BLaER1 (cell line): Measurements from ENCODE around the gene KIAA1671.

Experiments used
- H3K27ac ChIP-seq: shearing (Covaris generic); formaldehyde crosslinking; 2 replicates; pipeline ENCODE4 v1.8.1; 2022
- H3K27me3 ChIP-seq: shearing (Covaris generic); formaldehyde crosslinking; 2 replicates; pipeline ENCODE4 v1.8.1; 2022
- H3K36me3 ChIP-seq: shearing (Covaris generic); formaldehyde crosslinking; 2 replicates; pipeline ENCODE4 v1.8.1; 2022
- H3K4me1 ChIP-seq: shearing (Covaris generic); formaldehyde crosslinking; 2 replicates; pipeline ENCODE4 v1.8.1; 2022
- H3K4me2 ChIP-seq: shearing (Covaris generic); formaldehyde crosslinking; 2 replicates; pipeline ENCODE4 v1.8.1; 2022
- H3K4me3 ChIP-seq: shearing (Covaris generic); formaldehyde crosslinking; 2 replicates; pipeline ENCODE4 v1.8.1; 2022
- H3K9ac ChIP-seq: shearing (Covaris generic); formaldehyde crosslinking; 2 replicates; pipeline ENCODE4 v1.8.1; 2022
- H3K9me3 ChIP-seq: shearing (Covaris generic); formaldehyde crosslinking; 2 replicates; pipeline ENCODE4 v1.8.1; 2022
- H4K20me1 ChIP-seq: shearing (Covaris generic); formaldehyde crosslinking; 2 replicates; pipeline ENCODE4 v1.8.1; 2022
- Cebpa-rat ChIP-seq: shearing (Covaris generic); IDR thresholded peaks from 2 replicates; pipeline ENCODE4 v1.8.1; 2022

Gene KIAA1671

DNA sequence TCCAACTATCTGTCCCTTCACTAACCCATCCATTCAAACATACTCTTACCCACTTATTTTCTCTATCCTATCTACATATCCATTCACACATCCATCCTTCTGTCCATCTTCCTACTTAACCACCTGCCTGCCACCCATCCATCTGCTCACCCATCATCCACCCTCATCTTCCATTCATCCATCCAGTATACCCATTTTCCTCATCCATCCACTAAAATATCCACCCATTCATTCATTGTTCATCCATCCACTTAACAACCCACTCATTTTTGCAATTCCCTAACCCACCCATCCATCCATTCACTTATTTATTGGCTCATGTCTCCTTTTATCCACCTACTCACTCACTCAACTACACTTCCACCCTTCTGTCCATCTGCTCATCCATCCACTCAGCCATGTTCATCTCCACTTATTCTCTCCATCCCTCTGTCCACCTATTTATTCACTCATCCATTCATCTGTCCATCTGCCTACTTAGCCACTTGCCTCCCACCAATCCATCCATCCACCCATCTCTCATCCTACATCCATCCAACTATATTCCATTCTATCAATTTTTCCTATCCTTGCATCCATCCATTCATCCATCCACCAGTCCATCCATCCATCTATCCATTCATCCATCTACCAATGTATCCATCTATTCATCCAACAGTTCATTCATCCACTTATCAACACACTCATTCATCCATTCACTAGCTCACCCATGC, 16.6 kb upstream of the KIAA1671 start:
- no peak overlapping the region for H3K9ac ChIP-seq
- no peak overlapping the region for H3K4me2 ChIP-seq
- H3K9me3 ChIP-seq = no peaks in the 10 kb centered on the region
- H3K36me3 ChIP-seq = no peaks in the 10 kb centered on the region
- no peak for TF ChIP-seq Cebpa-rat
- H3K4me1 ChIP-seq = peaks cover 8% of the 10 kb centered on the region
- H3K27ac ChIP-seq = no peak overlapping the region
- no peaks in the 10 kb centered on the region for H4K20me1 ChIP-seq
- H3K4me3 ChIP-seq = no peak overlapping the region
- H3K27me3 ChIP-seq = no peaks in the 10 kb centered on the region

DNA sequence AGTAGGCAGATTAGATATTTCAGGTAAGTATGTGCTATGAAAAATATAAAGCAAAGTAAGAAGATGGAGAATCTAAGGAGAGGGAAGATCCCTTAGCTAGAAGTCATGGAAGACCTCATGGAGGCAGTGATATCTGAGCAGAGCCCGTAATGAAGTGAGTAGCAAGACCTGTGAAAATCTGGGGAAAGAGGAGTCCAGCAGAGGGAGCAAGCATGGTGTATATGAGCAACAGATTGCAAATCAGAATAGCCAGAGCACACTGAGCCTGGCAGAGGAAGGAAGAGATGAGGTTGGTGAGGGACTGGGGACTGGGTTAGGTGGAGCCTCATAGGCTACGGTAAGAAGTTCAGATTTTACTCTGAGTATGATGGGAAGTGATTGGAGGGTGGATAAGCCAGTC, 15.4 kb upstream of the KIAA1671 start:
- Histone ChIP-seq H3K4me1 (peaks cover 8% of the 10 kb centered on the region), H4K20me1 (no peaks in the 10 kb centered on the region), H3K4me2 (no peak overlapping the region), H3K27ac (no peak overlapping the region), H3K4me3 (no peak overlapping the region), H3K9ac (no peak overlapping the region), H3K9me3 (no peaks in the 10 kb centered on the region), H3K27me3 (no peaks in the 10 kb centered on the region), H3K36me3 (no peaks in the 10 kb centered on the region)
- TF ChIP-seq Cebpa-rat = no peak

DNA sequence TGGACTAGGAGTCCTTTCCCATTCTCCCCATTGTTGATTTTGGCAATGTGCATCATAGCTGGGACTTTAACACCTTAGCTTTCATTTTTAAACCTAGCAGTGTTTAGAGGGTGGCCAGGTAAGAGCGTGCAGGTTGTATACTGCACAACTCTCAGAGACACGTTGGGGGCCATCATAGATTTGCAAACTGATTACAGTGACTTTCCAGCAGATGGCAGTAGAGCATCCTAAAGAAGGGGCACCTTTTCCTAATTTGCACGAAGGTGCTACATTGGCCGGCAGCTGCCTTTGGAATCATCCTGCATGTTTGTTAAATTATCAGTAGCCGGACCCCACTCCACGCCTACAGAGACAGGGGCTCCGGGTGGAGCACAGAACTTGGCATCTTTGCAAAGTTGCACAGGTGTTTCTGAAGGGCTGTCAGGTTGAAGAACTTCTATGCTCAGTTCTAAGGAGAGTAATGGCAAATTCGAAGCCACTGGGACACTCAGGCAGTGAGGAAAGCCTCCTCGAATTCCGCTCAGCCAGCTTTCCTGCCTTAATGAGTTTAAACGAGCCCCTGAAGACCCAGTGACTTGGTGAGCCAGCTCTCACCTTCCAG, 13.7 kb upstream of the KIAA1671 start:
- Histone ChIP-seq H3K27ac (no peak overlapping the region), H3K27me3 (no peaks in the 10 kb centered on the region), H3K4me3 (no peak overlapping the region), H3K9ac (no peak overlapping the region), H3K4me1 (peaks cover 8% of the 10 kb centered on the region), H3K9me3 (no peaks in the 10 kb centered on the region), H3K4me2 (peak overlapping the region; percentile 20; the same call in 1 of the 2 replicates), H3K36me3 (no peaks in the 10 kb centered on the region), H4K20me1 (no peaks in the 10 kb centered on the region)
- no peak for TF ChIP-seq Cebpa-rat

DNA sequence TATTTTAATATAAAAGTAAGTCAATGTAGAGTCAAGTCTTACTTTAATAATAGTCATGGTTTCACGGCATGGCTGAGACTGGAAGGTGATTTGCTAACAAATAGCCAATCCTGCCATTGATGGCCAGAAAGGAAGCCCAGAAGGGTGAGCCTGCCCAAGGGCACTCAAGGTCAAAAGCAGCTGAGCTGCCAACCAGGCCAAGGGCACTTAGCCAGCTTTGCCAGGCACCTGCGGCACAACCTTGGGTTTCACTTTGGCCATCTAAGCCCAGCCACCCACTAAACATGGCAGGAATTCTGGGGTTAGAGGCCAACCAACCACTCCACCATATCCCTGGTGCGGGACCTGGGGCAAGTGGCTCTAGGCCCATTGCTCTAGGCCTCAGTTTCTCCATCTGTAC, 10.2 kb upstream of the KIAA1671 start:
- Histone ChIP-seq H3K27ac (no peak overlapping the region), H3K36me3 (no peaks in the 10 kb centered on the region), H3K4me2 (no peak overlapping the region), H3K9me3 (no peaks in the 10 kb centered on the region), H3K27me3 (no peaks in the 10 kb centered on the region), H3K9ac (no peak overlapping the region), H3K4me1 (peaks cover 19% of the 10 kb centered on the region), H3K4me3 (no peak overlapping the region), H4K20me1 (no peaks in the 10 kb centered on the region)
- no peak for TF ChIP-seq Cebpa-rat

GRCh38 chr22:24944217-24944937, 8.1 kb upstream of the KIAA1671 start:
- Histone ChIP-seq H3K9me3 (no peaks in the 10 kb centered on the region), H3K27ac (no peak overlapping the region)
- TF ChIP-seq Cebpa-rat = no peak

DNA sequence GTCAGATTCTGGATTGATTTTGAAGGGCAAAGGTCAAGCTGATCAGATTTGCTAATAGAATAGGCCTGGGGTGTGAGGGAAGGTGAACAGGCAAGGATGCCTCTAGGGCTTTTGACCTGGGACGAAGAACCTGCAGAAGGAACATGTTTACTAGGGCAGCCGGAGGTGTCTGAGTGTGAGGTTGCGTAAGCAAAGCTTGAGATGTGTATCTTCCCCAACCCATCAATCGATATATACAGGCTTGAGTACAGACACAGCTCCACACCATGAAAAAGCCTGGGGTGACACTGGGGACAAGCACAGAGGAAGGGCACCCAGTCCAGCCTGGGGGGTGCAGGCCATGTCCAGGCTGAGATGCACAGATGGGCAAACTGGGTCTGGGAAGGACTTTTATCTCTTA, 7.1 kb upstream of the KIAA1671 start:
- TF ChIP-seq Cebpa-rat = no peak
- Histone ChIP-seq H3K27ac (no peak overlapping the region), H3K27me3 (no peaks in the 10 kb centered on the region), H3K4me2 (no peak overlapping the region), H3K9me3 (no peaks in the 10 kb centered on the region), H4K20me1 (no peaks in the 10 kb centered on the region), H3K4me3 (no peak overlapping the region), H3K9ac (no peak overlapping the region), H3K4me1 (peaks cover 10% of the 10 kb centered on the region), H3K36me3 (no peaks in the 10 kb centered on the region)

More at GRCh38 chr22:24944217-24944937, 8.1 kb upstream of the KIAA1671 start:
- Histone ChIP-seq H3K27me3 (no peaks in the 10 kb centered on the region), H3K9ac (no peak overlapping the region), H3K36me3 (no peaks in the 10 kb centered on the region), H3K4me2 (no peak overlapping the region), H4K20me1 (no peaks in the 10 kb centered on the region), H3K4me3 (no peak overlapping the region), H3K4me1 (peaks cover 13% of the 10 kb centered on the region)

GRCh38 chr22:24947383-24947782, 5.1 kb upstream of the KIAA1671 start:
- no peaks in the 10 kb centered on the region for H3K9me3 ChIP-seq
- H3K27me3 ChIP-seq = no peaks in the 10 kb centered on the region
- H3K4me2 ChIP-seq = no peak overlapping the region
- H3K9ac ChIP-seq = no peak overlapping the region
- no peak overlapping the region for H3K27ac ChIP-seq
- H4K20me1 ChIP-seq = no peaks in the 10 kb centered on the region
- H3K4me1 ChIP-seq = peaks cover 17% of the 10 kb centered on the region
- H3K4me3 ChIP-seq = no peak overlapping the region
- no peak for TF ChIP-seq Cebpa-rat
- H3K36me3 ChIP-seq = no peaks in the 10 kb centered on the region

- H3K4me1 ChIP-seq = peaks cover 19% of the 10 kb centered on the region
- H3K4me3 ChIP-seq = no peak overlapping the region
- H3K9me3 ChIP-seq = no peaks in the 10 kb centered on the region
- H3K9ac ChIP-seq = no peak overlapping the region
- no peak for TF ChIP-seq Cebpa-rat
- no peaks in the 10 kb centered on the region for H4K20me1 ChIP-seq
- no peak overlapping the region for H3K4me2 ChIP-seq
- no peaks in the 10 kb centered on the region for H3K36me3 ChIP-seq
- H3K27me3 ChIP-seq = peaks cover 4% of the 10 kb centered on the region
- H3K27ac ChIP-seq = no peak overlapping the region
These were observed 4.6 kb upstream of the KIAA1671 start for GRCh38 chr22:24947881-24948280.

DNA sequence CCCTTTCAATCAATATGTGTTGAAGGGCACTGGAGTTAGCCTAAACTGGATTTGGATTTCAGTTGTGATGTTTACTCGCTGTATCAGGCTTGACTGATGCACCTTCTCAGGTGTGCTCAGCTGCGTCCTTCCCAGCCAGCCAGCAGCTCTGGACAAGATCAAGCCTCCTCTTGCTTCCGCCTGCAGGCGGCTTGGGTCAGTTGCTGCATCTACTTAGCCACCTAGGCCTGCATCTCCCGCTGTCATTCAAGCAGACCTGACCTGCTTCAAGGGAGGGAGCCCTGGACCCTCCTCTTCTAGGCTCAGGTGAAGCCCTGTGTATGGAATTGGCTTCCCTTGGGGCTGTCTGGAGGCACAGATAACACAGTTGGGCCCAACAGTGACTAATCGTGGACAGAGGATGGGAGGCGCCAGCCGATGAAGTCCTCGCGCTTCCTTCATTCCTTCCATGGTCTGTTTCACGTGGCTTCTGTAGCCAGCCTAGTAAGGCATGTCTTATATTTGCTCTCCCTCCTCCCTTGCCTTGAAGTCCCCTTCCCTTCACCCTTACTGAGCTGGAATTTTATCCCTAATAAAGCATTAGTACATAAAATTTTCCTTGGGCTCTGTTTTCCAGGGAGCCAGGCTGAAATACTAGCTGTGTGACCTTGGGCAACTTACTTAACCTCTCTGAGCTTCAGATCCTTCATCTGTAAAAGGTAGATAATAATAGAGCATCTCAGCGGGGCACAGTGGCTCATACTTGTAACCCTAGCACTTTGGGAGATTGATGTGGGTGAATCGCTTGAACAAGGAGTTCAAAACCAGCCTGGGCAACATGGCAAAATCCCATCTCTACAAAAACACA, 3.9 kb upstream of the KIAA1671 start:
- Histone ChIP-seq H3K9me3 (no peaks in the 10 kb centered on the region), H3K4me2 (no peak overlapping the region), H3K27me3 (peaks cover 10% of the 10 kb centered on the region), H3K4me3 (no peak overlapping the region), H3K36me3 (no peaks in the 10 kb centered on the region), H3K4me1 (peaks cover 24% of the 10 kb centered on the region), H3K9ac (no peak overlapping the region), H4K20me1 (no peaks in the 10 kb centered on the region), H3K27ac (no peak overlapping the region)
- TF ChIP-seq Cebpa-rat = no peak
